Tibial nerve (tissue), 4 donors: ENCODE data around the gene ZC3H12A. TPM values are rescaled to one million over a fixed set of nuclear protein-coding genes. Genes with fewer than 3 reads are reported as not detected.
"Not testable (repeated sequence)": the region's sequence is repeated elsewhere in the genome, so short reads cannot be mapped to it uniquely, and the experiment has no call there.

Source experiments
- DNase-seq, 2 donors: peaks; one replicate each; pipeline ENCODE4 v3.0.0-alpha.2; 2019; ENCODE audit warnings: low spot score in 2 of 2
- H3K27ac ChIP-seq, 4 donors: fragments of 200-600 bp; sonication (generic) in 3 of 4; one replicate each; pipeline ENCODE4 v1.5.1; 2017 to 2019; ENCODE audit warnings: mild to moderate bottlenecking in 1 of 4
- H3K27me3 ChIP-seq, 2 donors: fragments of 200-600 bp; sonication (generic) in 1 of 2; one replicate each; pipeline versions ENCODE4 v1.5.1 to v1.6.0; 2017 to 2019
- H3K36me3 ChIP-seq, 3 donors: fragments of 200-600 bp; sonication (generic); one replicate each; pipeline ENCODE4 v1.5.1; 2018 to 2019
- H3K4me1 ChIP-seq, 4 donors: fragments of 200-600 bp; sonication (generic) in 3 of 4; one replicate each; pipeline ENCODE4 v1.5.1; 2017 to 2019
- H3K4me3 ChIP-seq, 4 donors: fragments of 200-600 bp; sonication (generic) in 3 of 4; one replicate each; pipeline ENCODE4 v1.5.1; 2017 to 2019; ENCODE audit warnings: mild to moderate bottlenecking in 1 of 4, moderate library complexity in 1 of 4
- H3K9me3 ChIP-seq, 4 donors: fragments of 200-600 bp; sonication (generic) in 3 of 4; one replicate each; pipeline ENCODE4 v1.5.1; 2017 to 2019
- EP300 ChIP-seq, 2 donors: sonication (generic); formaldehyde crosslinking; IDR thresholded peaks; one replicate each; pipeline ENCODE4 v1.6.1; 2017; ENCODE audit warnings: antibody characterized with exemption in 2 of 2, mild to moderate bottlenecking in 1 of 2
- POLR2A ChIP-seq, 2 donors: fragments of 450-650 bp; IDR thresholded peaks; one replicate each; pipeline ENCODE4 v1.6.1; 2017; ENCODE audit warnings: antibody characterized with exemption in 2 of 2, mild to moderate bottlenecking in 2 of 2, moderate library complexity in 2 of 2
- WGBS, 2 donors: methylation state at CpG; one replicate each; pipeline ENCODE4 v1.1.5; 2018; 5-methylcytosine and 5-hydroxymethylcytosine counted together
- total RNA-seq, 4 donors: library from RNA; depleted of rRNA; stranded (reverse); fragments of >200 nt; gene quantifications; one replicate each; pipeline ENCODE4 v1.1.0, GENCODE V29; 2016
- TF ChIP-seq, protein P1 (sequence below), 5 experiments: fragments of 200-600 bp in 3 of 5; fragments of 450-650 bp in 2 of 5; sonication (generic) in 3 of 5; IDR thresholded peaks; one replicate each; pipeline ENCODE4 v1.5.1; 2016 to 2019; ENCODE audit warnings: antibody characterized with exemption in 5 of 5, mild to moderate bottlenecking in 3 of 5, moderate library complexity in 2 of 5

ZC3H12A gene
- total RNA-seq, 4 donors from 2014 or later, result 7.9 to 15.7 (median 10.9) TPM

DNA sequence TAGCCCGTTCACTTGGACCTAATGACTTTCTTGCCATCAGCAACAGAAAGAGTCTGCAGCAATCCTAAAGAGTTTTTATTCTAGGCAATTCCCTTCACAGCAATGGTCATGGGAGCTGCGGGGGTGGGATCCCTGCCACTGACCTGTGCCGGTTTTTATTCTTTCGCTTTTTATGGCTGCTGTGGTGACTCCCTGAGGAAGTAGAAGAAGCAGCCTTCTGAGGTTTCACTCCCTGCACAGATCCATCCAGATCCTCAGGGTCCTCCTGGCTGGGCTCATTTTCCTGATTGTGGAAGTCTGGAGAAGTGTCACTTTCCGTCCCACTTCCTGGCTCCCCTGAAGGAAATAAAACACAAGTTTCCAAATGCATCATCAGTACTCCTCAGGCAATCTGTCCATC lies 27.3 kb downstream of the ZC3H12A start:
- no peaks in the 10 kb centered on the region for H3K9me3 ChIP-seq
- no peaks in the 10 kb centered on the region for H3K27me3 ChIP-seq
- no peak overlapping the region for H3K27ac ChIP-seq
- no peak for DNase-seq
- WGBS, 2 donors, result 52 to 61% methylated on average over 5 of the region's 5 CpGs
- peaks cover 0 to 66% (median 19%) of the 10 kb centered on the region in 3 donors for H3K36me3 ChIP-seq
- H3K4me1 ChIP-seq, result peaks cover 0 to 10% (median 5%) of the 10 kb centered on the region in 4 donors
- TF ChIP-seq, protein P1, sequence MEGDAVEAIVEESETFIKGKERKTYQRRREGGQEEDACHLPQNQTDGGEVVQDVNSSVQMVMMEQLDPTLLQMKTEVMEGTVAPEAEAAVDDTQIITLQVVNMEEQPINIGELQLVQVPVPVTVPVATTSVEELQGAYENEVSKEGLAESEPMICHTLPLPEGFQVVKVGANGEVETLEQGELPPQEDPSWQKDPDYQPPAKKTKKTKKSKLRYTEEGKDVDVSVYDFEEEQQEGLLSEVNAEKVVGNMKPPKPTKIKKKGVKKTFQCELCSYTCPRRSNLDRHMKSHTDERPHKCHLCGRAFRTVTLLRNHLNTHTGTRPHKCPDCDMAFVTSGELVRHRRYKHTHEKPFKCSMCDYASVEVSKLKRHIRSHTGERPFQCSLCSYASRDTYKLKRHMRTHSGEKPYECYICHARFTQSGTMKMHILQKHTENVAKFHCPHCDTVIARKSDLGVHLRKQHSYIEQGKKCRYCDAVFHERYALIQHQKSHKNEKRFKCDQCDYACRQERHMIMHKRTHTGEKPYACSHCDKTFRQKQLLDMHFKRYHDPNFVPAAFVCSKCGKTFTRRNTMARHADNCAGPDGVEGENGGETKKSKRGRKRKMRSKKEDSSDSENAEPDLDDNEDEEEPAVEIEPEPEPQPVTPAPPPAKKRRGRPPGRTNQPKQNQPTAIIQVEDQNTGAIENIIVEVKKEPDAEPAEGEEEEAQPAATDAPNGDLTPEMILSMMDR (IDR thresholded peaks at IDR 0.05), result no peak
- no peak for TF ChIP-seq POLR2A (IDR thresholded peaks at IDR 0.05)
- no peak for TF ChIP-seq EP300 (IDR thresholded peaks at IDR 0.05)
- no peak overlapping the region for H3K4me3 ChIP-seq

DNA sequence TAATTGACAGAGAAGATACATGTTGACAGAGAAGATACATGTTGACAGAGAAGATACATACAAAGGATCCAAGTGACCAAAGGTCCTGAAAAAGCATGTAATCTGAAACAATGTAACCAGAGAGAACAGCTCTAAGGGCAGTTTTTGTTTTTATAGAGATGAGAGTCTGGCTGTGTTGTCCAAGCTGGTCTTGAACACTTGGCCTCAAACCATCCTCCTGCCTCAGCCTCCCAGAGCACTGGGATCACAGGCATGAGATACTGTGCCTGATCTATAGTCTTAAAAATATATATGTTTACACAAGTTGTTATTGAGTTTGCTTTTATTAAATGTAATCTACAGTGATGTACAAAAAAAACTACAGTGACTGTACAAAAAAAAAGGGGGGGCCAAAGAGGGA lies 27.7 kb downstream of the ZC3H12A start:
- TF ChIP-seq EP300 (IDR thresholded peaks at IDR 0.05) (no peak), POLR2A (IDR thresholded peaks at IDR 0.05) (no peak)
- TF ChIP-seq, protein P1 (IDR thresholded peaks at IDR 0.05), result no peak
- Histone ChIP-seq H3K9me3 (no peaks in the 10 kb centered on the region), H3K27ac (no peak overlapping the region), H3K4me1 (peaks cover 0 to 10% (median 5%) of the 10 kb centered on the region in 4 donors), H3K27me3 (no peaks in the 10 kb centered on the region), H3K4me3 (no peak overlapping the region), H3K36me3 (peaks cover 0 to 71% (median 19%) of the 10 kb centered on the region in 3 donors)
- no peak for DNase-seq

DNA sequence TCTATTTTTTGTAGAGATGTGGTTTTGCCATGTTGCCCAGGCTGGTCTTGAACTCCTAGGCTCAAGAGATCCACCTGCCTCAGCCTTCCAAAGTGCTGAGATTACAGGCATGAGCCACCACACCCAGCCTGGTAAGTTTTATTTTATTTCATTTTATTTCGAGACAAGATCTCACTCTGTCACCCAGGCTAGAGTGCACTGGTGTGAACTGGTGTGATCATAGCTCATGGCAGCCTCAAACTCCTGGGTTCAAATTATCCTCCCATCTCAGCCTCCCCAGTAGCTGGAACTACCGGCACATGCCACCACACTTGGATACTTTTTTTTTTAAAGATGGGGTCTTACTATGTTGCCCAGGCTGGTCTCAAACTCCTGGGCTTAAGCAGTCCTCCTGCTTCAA lies 28.4 kb downstream of the ZC3H12A start:
- H3K4me1 ChIP-seq, result peaks cover 0 to 10% (median 5%) of the 10 kb centered on the region in 4 donors
- H3K27me3 ChIP-seq, H3K4me3 ChIP-seq, DNase-seq, H3K9me3 ChIP-seq, H3K27ac ChIP-seq: not testable (repeated sequence)
- 96 to 98% methylated on average over 2 of the region's 2 CpGs for WGBS, 2 donors
- H3K36me3 ChIP-seq, result peaks cover 0 to 74% (median 19%) of the 10 kb centered on the region in 3 donors

GRCh38 chr1:37506740-37507139 lies 32.4 kb downstream of the ZC3H12A start:
- H3K27ac ChIP-seq, result no peak overlapping the region
- no peak for TF ChIP-seq EP300 (IDR thresholded peaks at IDR 0.05)
- TF ChIP-seq, protein P1 (IDR thresholded peaks at IDR 0.05), result no peak
- TF ChIP-seq POLR2A (IDR thresholded peaks at IDR 0.05), result no peak
- H3K27me3 ChIP-seq, result no peaks in the 10 kb centered on the region
- peaks cover 0 to 6% (median 0%) of the 10 kb centered on the region in 4 donors for H3K4me1 ChIP-seq
- DNase-seq, result no peak
- H3K36me3 ChIP-seq, result peaks cover 0 to 74% (median under 1%) of the 10 kb centered on the region in 3 donors
- no peak overlapping the region for H3K4me3 ChIP-seq
- no peaks in the 10 kb centered on the region for H3K9me3 ChIP-seq
- WGBS, 2 donors, result 77 to 100% methylated on average over 2 of the region's 2 CpGs

DNA sequence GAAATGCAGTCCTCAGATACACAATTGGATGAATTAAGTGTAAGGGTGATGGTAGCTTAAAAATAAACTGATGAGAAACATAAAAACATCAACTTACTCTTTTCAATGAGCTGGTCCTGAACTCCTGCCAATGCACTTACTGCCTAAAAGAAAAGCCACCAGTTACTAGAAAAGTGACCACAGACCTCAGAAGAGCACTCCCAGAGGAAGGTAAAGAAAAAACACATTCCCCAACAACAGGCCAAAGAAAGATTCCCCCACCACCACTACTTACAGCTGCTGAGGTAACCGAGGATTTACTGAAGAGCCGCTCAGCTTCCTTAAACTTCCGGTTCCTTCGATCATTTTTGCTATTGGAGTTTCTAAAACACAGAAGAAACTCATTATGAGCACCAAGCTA lies 34.8 kb downstream of the ZC3H12A start:
- Histone ChIP-seq H3K9me3 (no peaks in the 10 kb centered on the region), H3K36me3 (peaks cover 0 to 74% (median 0%) of the 10 kb centered on the region in 3 donors), H3K27ac (no peak overlapping the region), H3K4me3 (no peak overlapping the region), H3K4me1 (peaks cover 0 to 27% (median 7%) of the 10 kb centered on the region in 4 donors), H3K27me3 (no peaks in the 10 kb centered on the region)
- 78 to 89% methylated on average over 4 of the region's 4 CpGs for WGBS, 2 donors
- no peak for DNase-seq
- TF ChIP-seq, protein P1 (IDR thresholded peaks at IDR 0.05), result no peak
- TF ChIP-seq POLR2A (IDR thresholded peaks at IDR 0.05), result no peak
- no peak for TF ChIP-seq EP300 (IDR thresholded peaks at IDR 0.05)
